Neural cell (in vitro differentiated cells): ENCODE results near the gene HYLS1. TPM values are rescaled to one million over a fixed set of nuclear protein-coding genes. Genes with fewer than 3 reads are reported as not detected.

Source experiments
- H2AFZ ChIP-seq: fragments of 200-600, 300-800 bp; sonication (generic), shearing (Covaris generic); 2 replicates; pipeline ENCODE4 v1.6.0; 2014; ENCODE audit warnings: low read depth, mild to moderate bottlenecking, antibody characterized with exemption, low read length, moderate library complexity
- H3F3A ChIP-seq: fragments of 200-600 bp; shearing (Covaris generic); 2 replicates; pipeline ENCODE4 v1.6.1; 2016; ENCODE audit warnings: mild to moderate bottlenecking, moderate library complexity, mixed read lengths, antibody characterized with exemption, low read length; ENCODE audit not compliant: insufficient read depth, poor library complexity, severe bottlenecking
- H3K27ac ChIP-seq: fragments of 200-600, 300-800 bp; sonication (generic), shearing (Covaris generic); 2 replicates; pipeline ENCODE4 v1.5.1; 2014; ENCODE audit warnings: mild to moderate bottlenecking, low read length, moderate library complexity
- H3K27me3 ChIP-seq: fragments of 300-800, 200-600 bp; sonication (generic), shearing (Covaris generic); 2 replicates; pipeline ENCODE4 v1.6.0; 2014; ENCODE audit warnings: mild to moderate bottlenecking, low read depth, low read length, moderate library complexity; ENCODE audit not compliant: insufficient read depth
- H3K36me3 ChIP-seq: fragments of 300-800, 200-600 bp; sonication (generic), shearing (Covaris generic); 2 replicates; pipeline ENCODE4 v1.5.1; 2014; ENCODE audit warnings: mild to moderate bottlenecking, antibody characterized with exemption, low read length, moderate library complexity; ENCODE audit not compliant: insufficient read depth
- H3K4me2 ChIP-seq: fragments of 300-800, 200-600 bp; sonication (generic), shearing (Covaris generic); 2 replicates; pipeline ENCODE4 v1.6.0; 2014; ENCODE audit warnings: mild to moderate bottlenecking, low read length
- H3K4me3 ChIP-seq: fragments of 300-800, 200-600 bp; sonication (generic), shearing (Covaris generic); 2 replicates; pipeline ENCODE4 v1.5.1; 2014; ENCODE audit warnings: mild to moderate bottlenecking, low read length, moderate library complexity
- H3K79me2 ChIP-seq: fragments of 200-600 bp; shearing (Covaris generic); replicated peaks from 2 replicates; pipeline ENCODE4 v1.6.0; 2014; ENCODE audit warnings: mild to moderate bottlenecking, low read length, moderate library complexity; ENCODE audit not compliant: insufficient read depth
- H3K9ac ChIP-seq: fragments of 300-800, 200-600 bp; sonication (generic), shearing (Covaris generic); 2 replicates; pipeline ENCODE4 v1.6.1; 2016; ENCODE audit warnings: mild to moderate bottlenecking, low read length, mixed read lengths
- H3K9me2 ChIP-seq: fragments of 200-600 bp; shearing (Covaris generic); 2 replicates; pipeline ENCODE4 v1.6.1; 2016; ENCODE audit warnings: mild to moderate bottlenecking, low read length, mixed read lengths; ENCODE audit not compliant: insufficient read depth
- H3K9me3 ChIP-seq: fragments of 200-600, 300-800 bp; sonication (generic), shearing (Covaris generic); 2 replicates; pipeline ENCODE4 v1.6.1; 2016; ENCODE audit warnings: mild to moderate bottlenecking, mixed run types, low read length, moderate library complexity, mixed read lengths
- H4K20me1 ChIP-seq: fragments of 200-600 bp; shearing (Covaris generic); 2 replicates; pipeline ENCODE4 v1.6.1; 2016; ENCODE audit warnings: mild to moderate bottlenecking, mixed run types; ENCODE audit not compliant: insufficient read depth
- EP300 ChIP-seq: fragments of 450-650 bp; conservative IDR thresholded peaks from 2 replicates; pipeline ENCODE4 v1.6.1; 2014; ENCODE audit warnings: antibody characterized with exemption, mild to moderate bottlenecking, moderate library complexity; ENCODE audit not compliant: poor library complexity, severe bottlenecking
- EZH2 ChIP-seq: fragments of 200-600, 300-800 bp; shearing (Covaris generic), sonication (generic); IDR thresholded peaks from 2 replicates; pipeline ENCODE4 v1.6.1; 2014; ENCODE audit warnings: antibody characterized with exemption, low read length, borderline replicate concordance, mild to moderate bottlenecking; ENCODE audit not compliant: insufficient read depth, poor library complexity, severe bottlenecking
- MXI1 ChIP-seq: fragments of 450-650 bp; conservative IDR thresholded peaks from 2 replicates; pipeline ENCODE4 v1.6.1; 2014; ENCODE audit warnings: antibody characterized with exemption, mild to moderate bottlenecking; ENCODE audit not compliant: poor library complexity, severe bottlenecking
- POLR2AphosphoS5 ChIP-seq: IDR thresholded peaks from 2 replicates; pipeline ENCODE4 v1.6.1; 2012
- RAD21 ChIP-seq: fragments of 450-650 bp; conservative IDR thresholded peaks from 2 replicates; pipeline ENCODE4 v1.6.1; 2014; ENCODE audit warnings: antibody characterized with exemption, mild to moderate bottlenecking, moderate library complexity
- SMC3 ChIP-seq: fragments of 450-650 bp; conservative IDR thresholded peaks from 2 replicates; pipeline ENCODE4 v1.6.1; 2014; ENCODE audit warnings: antibody characterized with exemption, mild to moderate bottlenecking, moderate library complexity; ENCODE audit not compliant: poor library complexity
- TAF1 ChIP-seq: IDR thresholded peaks from 2 replicates; pipeline ENCODE4 v1.6.1; 2012; ENCODE audit warnings: low read depth
- polyA plus RNA-seq: library from polyadenylated mRNA; depleted of rRNA; stranded (reverse); fragments of >200 nt; gene quantifications from 2 replicates; pipeline ENCODE4 v1.2.3, GENCODE V29; 2014
- TF ChIP-seq, protein P1 (sequence below): fragments of 450-650 bp; IDR thresholded peaks from 2 replicates; pipeline ENCODE4 v1.5.1; 2014; ENCODE audit warnings: antibody characterized with exemption, mild to moderate bottlenecking, moderate library complexity; ENCODE audit not compliant: poor library complexity, severe bottlenecking
- TF ChIP-seq, protein P2 (sequence below): IDR thresholded peaks from 2 replicates; pipeline ENCODE4 v1.6.1; 2012; ENCODE audit warnings: borderline replicate concordance

Gene HYLS1
- polyA plus RNA-seq, 1 donor from 2014 or later, result 6.0 TPM

DNA sequence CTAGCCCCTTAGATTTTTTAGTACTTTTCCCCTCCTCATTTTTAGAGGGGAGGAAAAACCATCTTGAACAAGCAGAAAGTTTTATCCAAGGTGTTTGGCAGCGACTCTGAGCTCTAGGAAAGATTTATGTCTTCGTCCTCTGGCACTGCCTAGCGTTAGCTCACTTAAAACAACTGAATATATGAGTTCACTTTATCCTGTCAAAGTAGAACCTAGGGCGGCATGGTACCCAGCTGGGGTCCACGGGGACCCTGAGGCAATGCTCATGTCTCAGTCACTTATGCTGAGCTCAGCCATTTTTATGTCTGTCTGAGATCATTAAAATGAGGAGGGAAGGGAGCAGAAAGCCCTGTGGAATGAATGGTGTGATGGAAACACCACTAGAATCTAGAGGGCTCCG lies 44.2 kb downstream of the HYLS1 start:
- H3K9me2 ChIP-seq, result no peaks in the 10 kb centered on the region
- no peak overlapping the region for H3K4me2 ChIP-seq
- H3K36me3 ChIP-seq, result no peaks in the 10 kb centered on the region
- H3F3A ChIP-seq, result no peaks in the 10 kb centered on the region
- H3K4me3 ChIP-seq, result no peak overlapping the region
- H3K9me3 ChIP-seq, result no peaks in the 10 kb centered on the region
- H3K9ac ChIP-seq, result no peak overlapping the region
- H4K20me1 ChIP-seq, result no peaks in the 10 kb centered on the region
- no peak overlapping the region for H2AFZ ChIP-seq
- TF ChIP-seq, protein P1, sequence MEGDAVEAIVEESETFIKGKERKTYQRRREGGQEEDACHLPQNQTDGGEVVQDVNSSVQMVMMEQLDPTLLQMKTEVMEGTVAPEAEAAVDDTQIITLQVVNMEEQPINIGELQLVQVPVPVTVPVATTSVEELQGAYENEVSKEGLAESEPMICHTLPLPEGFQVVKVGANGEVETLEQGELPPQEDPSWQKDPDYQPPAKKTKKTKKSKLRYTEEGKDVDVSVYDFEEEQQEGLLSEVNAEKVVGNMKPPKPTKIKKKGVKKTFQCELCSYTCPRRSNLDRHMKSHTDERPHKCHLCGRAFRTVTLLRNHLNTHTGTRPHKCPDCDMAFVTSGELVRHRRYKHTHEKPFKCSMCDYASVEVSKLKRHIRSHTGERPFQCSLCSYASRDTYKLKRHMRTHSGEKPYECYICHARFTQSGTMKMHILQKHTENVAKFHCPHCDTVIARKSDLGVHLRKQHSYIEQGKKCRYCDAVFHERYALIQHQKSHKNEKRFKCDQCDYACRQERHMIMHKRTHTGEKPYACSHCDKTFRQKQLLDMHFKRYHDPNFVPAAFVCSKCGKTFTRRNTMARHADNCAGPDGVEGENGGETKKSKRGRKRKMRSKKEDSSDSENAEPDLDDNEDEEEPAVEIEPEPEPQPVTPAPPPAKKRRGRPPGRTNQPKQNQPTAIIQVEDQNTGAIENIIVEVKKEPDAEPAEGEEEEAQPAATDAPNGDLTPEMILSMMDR, result no peak
- TF ChIP-seq EP300 (no peak), SMC3 (no peak), MXI1 (no peak), TAF1 (no peak), EZH2 (no peak), RAD21 (no peak), POLR2AphosphoS5 (no peak)
- TF ChIP-seq, protein P2, sequence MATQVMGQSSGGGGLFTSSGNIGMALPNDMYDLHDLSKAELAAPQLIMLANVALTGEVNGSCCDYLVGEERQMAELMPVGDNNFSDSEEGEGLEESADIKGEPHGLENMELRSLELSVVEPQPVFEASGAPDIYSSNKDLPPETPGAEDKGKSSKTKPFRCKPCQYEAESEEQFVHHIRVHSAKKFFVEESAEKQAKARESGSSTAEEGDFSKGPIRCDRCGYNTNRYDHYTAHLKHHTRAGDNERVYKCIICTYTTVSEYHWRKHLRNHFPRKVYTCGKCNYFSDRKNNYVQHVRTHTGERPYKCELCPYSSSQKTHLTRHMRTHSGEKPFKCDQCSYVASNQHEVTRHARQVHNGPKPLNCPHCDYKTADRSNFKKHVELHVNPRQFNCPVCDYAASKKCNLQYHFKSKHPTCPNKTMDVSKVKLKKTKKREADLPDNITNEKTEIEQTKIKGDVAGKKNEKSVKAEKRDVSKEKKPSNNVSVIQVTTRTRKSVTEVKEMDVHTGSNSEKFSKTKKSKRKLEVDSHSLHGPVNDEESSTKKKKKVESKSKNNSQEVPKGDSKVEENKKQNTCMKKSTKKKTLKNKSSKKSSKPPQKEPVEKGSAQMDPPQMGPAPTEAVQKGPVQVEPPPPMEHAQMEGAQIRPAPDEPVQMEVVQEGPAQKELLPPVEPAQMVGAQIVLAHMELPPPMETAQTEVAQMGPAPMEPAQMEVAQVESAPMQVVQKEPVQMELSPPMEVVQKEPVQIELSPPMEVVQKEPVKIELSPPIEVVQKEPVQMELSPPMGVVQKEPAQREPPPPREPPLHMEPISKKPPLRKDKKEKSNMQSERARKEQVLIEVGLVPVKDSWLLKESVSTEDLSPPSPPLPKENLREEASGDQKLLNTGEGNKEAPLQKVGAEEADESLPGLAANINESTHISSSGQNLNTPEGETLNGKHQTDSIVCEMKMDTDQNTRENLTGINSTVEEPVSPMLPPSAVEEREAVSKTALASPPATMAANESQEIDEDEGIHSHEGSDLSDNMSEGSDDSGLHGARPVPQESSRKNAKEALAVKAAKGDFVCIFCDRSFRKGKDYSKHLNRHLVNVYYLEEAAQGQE, result no peak
- no peaks in the 10 kb centered on the region for H3K79me2 ChIP-seq
- no peak overlapping the region for H3K27ac ChIP-seq
- H3K27me3 ChIP-seq, result no peaks in the 10 kb centered on the region

DNA sequence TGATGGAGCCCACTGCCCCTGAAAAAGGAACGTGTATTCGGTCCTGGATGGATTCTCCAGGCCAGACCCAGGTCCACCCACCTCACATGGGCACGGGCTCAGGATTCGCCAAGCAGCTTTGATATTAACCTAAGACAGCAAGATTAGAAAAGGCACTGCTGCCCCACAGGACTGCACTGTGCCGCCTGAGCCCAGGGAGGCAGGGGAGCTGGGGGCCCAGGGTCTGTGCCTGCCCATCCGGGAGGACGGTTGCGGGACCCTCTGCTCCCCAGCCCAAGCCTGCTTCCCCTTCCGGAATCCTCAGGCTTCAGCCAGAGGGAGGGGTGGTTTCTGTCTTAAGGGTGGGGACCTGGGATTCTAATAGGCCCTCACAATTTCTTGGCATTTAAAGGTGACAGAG lies 44.8 kb downstream of the HYLS1 start:
- Histone ChIP-seq H2AFZ (no peak overlapping the region), H3K79me2 (no peaks in the 10 kb centered on the region), H3K4me2 (no peak overlapping the region), H3K27me3 (no peaks in the 10 kb centered on the region), H3K36me3 (no peaks in the 10 kb centered on the region), H4K20me1 (no peaks in the 10 kb centered on the region), H3K9me2 (no peaks in the 10 kb centered on the region), H3K4me3 (no peak overlapping the region), H3F3A (no peaks in the 10 kb centered on the region), H3K27ac (no peak overlapping the region), H3K9ac (no peak overlapping the region), H3K9me3 (no peaks in the 10 kb centered on the region)
- TF ChIP-seq EZH2 (no peak), POLR2AphosphoS5 (no peak), TAF1 (no peak), RAD21 (no peak), SMC3 (no peak), MXI1 (no peak), EP300 (no peak)
- TF ChIP-seq, protein P2, result no peak
- TF ChIP-seq, protein P1, result no peak
